Lung (tissue), 12 donors: ENCODE results near the gene ABCC2. TPM values are rescaled to one million over a fixed set of nuclear protein-coding genes. Genes with fewer than 3 reads are reported as not detected.
A peak's percentile ranks its signal among the peaks of the same experiment; 100 is the strongest.

Source experiments
- ATAC-seq: fragments of 200-7000 bp; cut with Tn5 transposase; one replicate; pipeline ENCODE4 v1.9.1; 2020; ENCODE audit warnings: moderate number of reproducible peaks; ENCODE audit not compliant: insufficient read depth, low FRiP score
- DNase-seq, 3 donors: peaks; one replicate each; pipeline ENCODE4 v3.0.0-alpha.2; 2013 to 2017
- H3K27ac ChIP-seq, 2 donors: one replicate each; pipeline ENCODE4 v1.5.1; 2013; ENCODE audit warnings: mild to moderate bottlenecking in 2 of 2, moderate library complexity in 2 of 2, control low read depth in 1 of 2, inconsistent platforms in 1 of 2, low read depth in 1 of 2, low read length in 1 of 2
- H3K27me3 ChIP-seq, 3 donors: one replicate each; pipeline ENCODE4 v1.5.1; 2013; ENCODE audit warnings: low read length in 2 of 3; ENCODE audit not compliant: control insufficient read depth in 3 of 3, insufficient read depth in 3 of 3
- H3K36me3 ChIP-seq, 4 donors: one replicate each; pipeline ENCODE4 v1.5.1; 2013; ENCODE audit warnings: low read length in 4 of 4, mild to moderate bottlenecking in 1 of 4, moderate library complexity in 1 of 4; ENCODE audit not compliant: control insufficient read depth in 4 of 4, insufficient read depth in 4 of 4
- H3K4me1 ChIP-seq, 5 donors: one replicate each; pipeline ENCODE4 v1.5.1; 2013; ENCODE audit warnings: low read length in 5 of 5, mild to moderate bottlenecking in 2 of 5, moderate library complexity in 1 of 5; ENCODE audit not compliant: control insufficient read depth in 5 of 5, insufficient read depth in 5 of 5
- H3K4me3 ChIP-seq: one replicate; pipeline ENCODE4 v1.5.1; 2013; ENCODE audit warnings: mild to moderate bottlenecking, control low read depth, moderate library complexity
- H3K9ac ChIP-seq, 2 donors: one replicate each; pipeline ENCODE4 v1.5.1; 2013; ENCODE audit warnings: low read length in 2 of 2, control low read depth in 1 of 2; ENCODE audit not compliant: insufficient read depth in 1 of 2
- H3K9me3 ChIP-seq, 4 donors: one replicate each; pipeline ENCODE4 v1.5.1; 2013; ENCODE audit warnings: low read length in 3 of 4, mild to moderate bottlenecking in 1 of 4, moderate library complexity in 1 of 4; ENCODE audit not compliant: control insufficient read depth in 4 of 4, insufficient read depth in 3 of 4
- WGBS, 2 donors: extraction: QIAGEN DNeasy Blood & Tissue Kit; methylation state at CpG; one replicate each; pipeline ENCODE4 v1.1.7; 2013; 5-methylcytosine and 5-hydroxymethylcytosine counted together
- polyA plus RNA-seq, 2 donors: library from polyadenylated mRNA; stranded (reverse); fragments of 200-250 nt; gene quantifications; one replicate each; pipeline ENCODE4 v1.2.1, GENCODE V29; 2013
- total RNA-seq, 2 donors: library from RNA; depleted of rRNA in 1 of 2; stranded (reverse); fragments of >200 nt in 1 of 2; gene quantifications; one replicate each; pipeline ENCODE4 v1.2.1, GENCODE V29; 2014 to 2021
- TF ChIP-seq, protein P1 (sequence below): IDR thresholded peaks from 2 replicates; pipeline ENCODE4 v1.5.1; 2012; ENCODE audit warnings: mild to moderate bottlenecking; ENCODE audit errors: control extremely low read depth, extremely low read depth
- donor health status: control.
- donor health status: control.
- donor health status: Bipolar disorder and iron deficiency.
- donor health status: healthy.
- donor health status: DM: yes; HTN: yes; CAD: no.

ABCC2 gene
- total and polyA plus RNA-seq, 4 donors = 0.47 to 1.3 (median 0.96) TPM

DNA sequence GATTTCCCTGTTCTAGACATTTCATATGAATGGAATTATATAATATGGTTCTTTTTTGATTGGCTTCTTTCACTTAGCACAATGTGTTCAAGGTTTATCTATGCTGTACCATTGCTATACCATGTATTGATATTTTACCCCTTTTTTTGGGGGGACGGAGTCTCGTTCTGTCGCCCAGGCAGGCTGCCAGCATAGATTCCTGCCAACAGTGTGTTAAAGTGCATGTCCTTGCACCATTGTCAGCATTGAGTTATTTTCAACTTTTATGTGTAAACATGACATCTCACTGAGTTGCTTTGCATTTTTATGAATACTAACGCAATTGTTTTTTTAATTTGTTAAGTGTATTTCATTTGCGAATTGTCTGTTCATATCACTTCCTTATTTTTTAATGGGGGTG lies 4.9 kb downstream of the ABCC2 start:
- 76 to 88% methylated on average over 5 of the region's 5 CpGs for WGBS, 2 donors
- no peak overlapping the region for H3K4me3 ChIP-seq
- TF ChIP-seq, protein P1, sequence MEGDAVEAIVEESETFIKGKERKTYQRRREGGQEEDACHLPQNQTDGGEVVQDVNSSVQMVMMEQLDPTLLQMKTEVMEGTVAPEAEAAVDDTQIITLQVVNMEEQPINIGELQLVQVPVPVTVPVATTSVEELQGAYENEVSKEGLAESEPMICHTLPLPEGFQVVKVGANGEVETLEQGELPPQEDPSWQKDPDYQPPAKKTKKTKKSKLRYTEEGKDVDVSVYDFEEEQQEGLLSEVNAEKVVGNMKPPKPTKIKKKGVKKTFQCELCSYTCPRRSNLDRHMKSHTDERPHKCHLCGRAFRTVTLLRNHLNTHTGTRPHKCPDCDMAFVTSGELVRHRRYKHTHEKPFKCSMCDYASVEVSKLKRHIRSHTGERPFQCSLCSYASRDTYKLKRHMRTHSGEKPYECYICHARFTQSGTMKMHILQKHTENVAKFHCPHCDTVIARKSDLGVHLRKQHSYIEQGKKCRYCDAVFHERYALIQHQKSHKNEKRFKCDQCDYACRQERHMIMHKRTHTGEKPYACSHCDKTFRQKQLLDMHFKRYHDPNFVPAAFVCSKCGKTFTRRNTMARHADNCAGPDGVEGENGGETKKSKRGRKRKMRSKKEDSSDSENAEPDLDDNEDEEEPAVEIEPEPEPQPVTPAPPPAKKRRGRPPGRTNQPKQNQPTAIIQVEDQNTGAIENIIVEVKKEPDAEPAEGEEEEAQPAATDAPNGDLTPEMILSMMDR = no peak
- no peak overlapping the region for H3K9ac ChIP-seq
- DNase-seq = no peak
- peaks cover 0 to 4% (median 0%) of the 10 kb centered on the region in 5 donors for H3K4me1 ChIP-seq
- ATAC-seq = no peak
- no peak overlapping the region for H3K27ac ChIP-seq
- no peaks in the 10 kb centered on the region for H3K27me3 ChIP-seq
- H3K36me3 ChIP-seq = no peaks in the 10 kb centered on the region
- H3K9me3 ChIP-seq = no peaks in the 10 kb centered on the region

DNA sequence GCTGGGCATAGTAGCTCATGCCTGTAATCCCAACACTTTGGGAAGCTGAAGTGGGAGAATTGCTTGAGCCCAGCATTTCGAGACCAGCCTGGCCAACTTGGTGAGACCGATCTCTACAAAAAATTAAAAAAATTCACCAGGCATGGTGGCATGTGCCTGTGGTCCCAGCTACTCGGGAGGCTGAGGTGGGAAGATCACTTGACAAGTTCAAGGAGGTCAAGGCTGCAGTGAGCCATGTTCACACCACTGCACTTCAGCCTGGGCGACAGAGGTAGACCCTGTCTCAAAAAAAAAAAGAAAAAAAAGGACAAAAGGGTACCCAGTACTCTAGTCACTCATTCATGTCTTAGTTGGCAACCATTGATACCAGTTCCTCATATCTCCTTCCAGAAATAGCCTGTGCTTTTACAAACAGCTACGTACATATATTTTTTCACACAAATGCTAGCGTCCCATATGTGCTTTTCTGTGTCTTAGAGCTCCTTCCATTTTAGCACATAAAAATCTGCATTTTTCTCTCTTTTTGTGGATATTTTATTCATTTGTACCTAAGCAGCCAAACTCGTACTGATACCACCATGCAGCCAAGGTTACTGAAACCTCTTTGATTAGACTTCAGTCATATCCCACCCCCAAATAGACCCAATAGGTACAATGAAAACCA lies 5.5 kb downstream of the ABCC2 start:
- H3K4me3 ChIP-seq = no peak overlapping the region
- H3K4me1 ChIP-seq = peaks cover 0 to 4% (median 0%) of the 10 kb centered on the region in 5 donors
- no peaks in the 10 kb centered on the region for H3K9me3 ChIP-seq
- DNase-seq (no peak), ATAC-seq (no peak)
- TF ChIP-seq, protein P1 = no peak
- no peaks in the 10 kb centered on the region for H3K27me3 ChIP-seq
- no peak overlapping the region for H3K27ac ChIP-seq
- no peaks in the 10 kb centered on the region for H3K36me3 ChIP-seq
- 85 to 97% methylated on average over 7 of the region's 7 CpGs for WGBS, 2 donors
- no peak overlapping the region for H3K9ac ChIP-seq

DNA sequence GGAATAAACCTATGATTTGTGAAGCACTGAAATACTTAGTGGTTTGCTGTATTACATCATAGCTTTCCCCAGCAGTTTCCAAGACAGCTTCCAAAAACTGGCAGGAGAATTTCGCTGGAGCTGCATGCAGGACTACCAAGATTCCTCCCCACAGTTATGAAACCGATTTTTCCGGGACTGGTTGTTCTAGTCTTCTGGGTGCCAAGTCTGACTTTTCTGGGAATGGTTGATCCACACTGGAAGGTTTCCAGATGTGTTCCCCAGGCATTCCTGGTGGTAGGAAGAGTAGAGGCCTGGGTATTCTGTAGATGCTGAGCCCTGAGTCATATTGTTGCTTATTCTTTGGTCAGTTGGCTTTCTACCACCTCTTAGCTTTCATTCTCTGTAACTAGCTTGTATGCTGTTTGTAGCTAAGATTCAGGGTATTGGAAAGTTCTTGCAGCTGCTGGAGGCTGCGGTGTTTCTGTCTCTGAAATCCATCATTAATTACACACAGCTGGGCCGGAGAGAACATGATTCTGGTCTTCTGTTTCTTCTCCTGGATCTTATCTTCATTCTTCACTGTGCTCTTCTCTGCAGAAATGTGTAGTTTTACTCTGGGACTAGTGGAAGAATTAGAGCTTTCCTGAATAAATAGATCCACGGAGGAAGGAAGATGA lies 6.3 kb downstream of the ABCC2 start:
- peak; percentile 45 for ATAC-seq
- Histone ChIP-seq H3K27me3 (no peaks in the 10 kb centered on the region), H3K27ac (no peak overlapping the region), H3K36me3 (no peaks in the 10 kb centered on the region), H3K4me1 (peaks cover 0 to 4% (median 0%) of the 10 kb centered on the region in 5 donors), H3K9ac (no peak overlapping the region), H3K9me3 (no peaks in the 10 kb centered on the region), H3K4me3 (no peak overlapping the region)
- peak in 2 of 3 donors; percentile 23 to 37 for DNase-seq
- 78 to 90% methylated on average over 6 of the region's 6 CpGs for WGBS, 2 donors
- TF ChIP-seq, protein P1 = no peak
